HG02642 (cell line): ENCODE results near the gene DUSP22.

Source experiments
- ATAC-seq: cut with Tn5 transposase; IDR thresholded peaks from one replicate; pipeline ENCODE4 v1.9.1; 2021; ENCODE audit warnings: mild to moderate bottlenecking; ENCODE audit not compliant: unreplicated experiment, poor library complexity

The DUSP22 gene

GRCh38 chr6:388202-388903 lies 96.1 kb downstream of the DUSP22 start:
- no peak for ATAC-seq

- ATAC-seq, result no peak
Observed at GRCh38 chr6:389143-389542, 96.9 kb downstream of the DUSP22 start.

GRCh38 chr6:389622-390021 lies 97.3 kb downstream of the DUSP22 start:
- ATAC-seq, result peak; percentile 24

GRCh38 chr6:390914-391558 lies 98.7 kb downstream of the DUSP22 start:
- ATAC-seq, result peak; percentile 21

- ATAC-seq, result peak; percentile 49
Observed at GRCh38 chr6:391559-392440, 99.5 kb downstream of the DUSP22 start, which contains the start of gene IRF4. TSS of gene IRF4 (plus strand) at chr6:391752. CDS start at chr6:393153, 1,401 bp downstream.

- ATAC-seq, result no peak
Observed at GRCh38 chr6:392441-393390, 100.4 kb downstream of the DUSP22 start.

GRCh38 chr6:393391-394221 lies 101.3 kb downstream of the DUSP22 start:
- no peak for ATAC-seq

GRCh38 chr6:394641-395289 lies 102.5 kb downstream of the DUSP22 start:
- ATAC-seq, result no peak

GRCh38 chr6:395432-396125 lies 103.3 kb downstream of the DUSP22 start:
- no peak for ATAC-seq

- ATAC-seq, result no peak
Observed at GRCh38 chr6:396126-396520, 103.8 kb downstream of the DUSP22 start.

GRCh38 chr6:397056-397455 lies 104.8 kb downstream of the DUSP22 start:
- no peak for ATAC-seq

GRCh38 chr6:397604-398003 lies 105.3 kb downstream of the DUSP22 start:
- no peak for ATAC-seq

GRCh38 chr6:398065-398464 lies 105.8 kb downstream of the DUSP22 start:
- no peak for ATAC-seq

GRCh38 chr6:398558-399078 lies 106.3 kb downstream of the DUSP22 start:
- ATAC-seq, result no peak

- peak; percentile 38 for ATAC-seq
Observed at GRCh38 chr6:399785-400534, 107.7 kb downstream of the DUSP22 start.

GRCh38 chr6:400815-401214 lies 108.5 kb downstream of the DUSP22 start:
- no peak for ATAC-seq
